GM23338 (cell line): Measurements from ENCODE around the gene CELF4. TPM values are rescaled to one million over a fixed set of nuclear protein-coding genes. Genes with fewer than 3 reads are reported as not detected.

ENCODE experiments used
- ATAC-seq: fragments of 200-7000 bp; cut with Tn5 transposase; 3 replicates; pipeline ENCODE4 v1.9.1; 2020
- DNase-seq: peaks from one replicate; pipeline ENCODE4 v3.0.0-alpha.2; 2015; ENCODE audit warnings: low spot score
- H2AFZ ChIP-seq: fragments of 200-600 bp; sonication (generic); 2 replicates; pipeline ENCODE4 v1.8.0; 2016; ENCODE audit warnings: antibody characterized with exemption, mild to moderate bottlenecking, moderate library complexity
- H3F3A ChIP-seq: fragments of 200-600 bp; sonication (generic); replicated peaks from 2 replicates; pipeline ENCODE4 v1.8.0; 2017; ENCODE audit warnings: antibody characterized with exemption, mixed run types, low read depth
- H3K27ac ChIP-seq: fragments of 200-600 bp; sonication (generic); 2 replicates; pipeline ENCODE4 v1.6.1; 2016; ENCODE audit warnings: low read depth
- H3K27me3 ChIP-seq: fragments of 200-600 bp; sonication (generic); 2 replicates; pipeline ENCODE4 v1.8.0; 2016; ENCODE audit warnings: mild to moderate bottlenecking, mixed run types, moderate library complexity; ENCODE audit not compliant: insufficient read depth
- H3K36me3 ChIP-seq: fragments of 200-600 bp; sonication (generic); 2 replicates; pipeline ENCODE4 v1.8.0; 2016; ENCODE audit warnings: mild to moderate bottlenecking; ENCODE audit not compliant: insufficient read depth
- H3K4me1 ChIP-seq: fragments of 200-600 bp; sonication (generic); 2 replicates; pipeline ENCODE4 v1.8.0; 2016; ENCODE audit warnings: mild to moderate bottlenecking, moderate library complexity; ENCODE audit not compliant: insufficient read depth
- H3K4me2 ChIP-seq: fragments of 200-600 bp; sonication (generic); 2 replicates; pipeline ENCODE4 v1.7.1; 2017; ENCODE audit warnings: mixed run types
- H3K4me3 ChIP-seq: fragments of 200-600 bp; sonication (generic); 2 replicates; pipeline ENCODE4 v1.6.1; 2016; ENCODE audit warnings: mixed run types
- H3K79me2 ChIP-seq: fragments of 200-600 bp; sonication (generic); replicated peaks from 2 replicates; pipeline ENCODE4 v1.8.0; 2017; ENCODE audit warnings: mild to moderate bottlenecking; ENCODE audit not compliant: insufficient read depth
- H3K9me2 ChIP-seq: fragments of 200-600 bp; sonication (generic); 2 replicates; pipeline ENCODE4 v1.8.0; 2017; ENCODE audit not compliant: insufficient read depth
- H4K20me1 ChIP-seq: fragments of 200-600 bp; sonication (generic); replicated peaks from 2 replicates; pipeline ENCODE4 v1.8.0; 2017; ENCODE audit warnings: mild to moderate bottlenecking; ENCODE audit not compliant: insufficient read depth
- H3K27ac Mint-ChIP-seq: 2 replicates; pipeline ENCODE4 v1.8.0; 2020; ENCODE audit warnings: inconsistent platforms, mild to moderate bottlenecking, moderate library complexity, mixed read lengths
- H3K27me3 Mint-ChIP-seq: 3 replicates; pipeline ENCODE4 v1.8.0; 2022; ENCODE audit warnings: low read depth, mild to moderate bottlenecking, moderate library complexity, mixed read lengths, inconsistent platforms; ENCODE audit not compliant: insufficient read depth, poor library complexity
- H3K36me3 Mint-ChIP-seq: 3 replicates; pipeline ENCODE4 v1.8.0; 2021; ENCODE audit warnings: low read depth, mild to moderate bottlenecking, inconsistent platforms, moderate library complexity, mixed read lengths
- H3K4me1 Mint-ChIP-seq: 3 replicates; pipeline ENCODE4 v1.8.0; 2020; ENCODE audit warnings: mild to moderate bottlenecking, inconsistent platforms, mixed read lengths
- H3K4me3 Mint-ChIP-seq: 3 replicates; pipeline ENCODE4 v1.8.0; 2021; ENCODE audit warnings: moderate library complexity, mild to moderate bottlenecking, inconsistent platforms, mixed read lengths
- H3K9me3 Mint-ChIP-seq: 3 replicates; pipeline ENCODE4 v1.8.0; 2020; ENCODE audit warnings: moderate library complexity, mild to moderate bottlenecking, inconsistent platforms, mixed read lengths
- CTCF ChIP-seq, 2 experiments: fragments of 200-600 bp in 1 of 2; sonication (generic) in 1 of 2; conservative IDR thresholded peaks; 2 replicates each; pipeline versions ENCODE4 v1.5.1 to v1.6.1; 2016 to 2017; ENCODE audit warnings: antibody characterized with exemption in 2 of 2, low read depth in 2 of 2, mild to moderate bottlenecking in 2 of 2, moderate library complexity in 1 of 2
- EZH2phosphoT487 ChIP-seq: fragments of 200-600 bp; sonication (generic); IDR thresholded peaks from one replicate; pipeline ENCODE4 v1.8.1; 2018; ENCODE audit warnings: antibody characterized with exemption; ENCODE audit not compliant: unreplicated experiment
- JUNB ChIP-seq: IDR thresholded peaks from one replicate; pipeline ENCODE4 v1.6.1; 2016; ENCODE audit warnings: antibody characterized with exemption; ENCODE audit not compliant: unreplicated experiment
- NANOG ChIP-seq: IDR thresholded peaks from 2 replicates; pipeline ENCODE4 v1.6.1; 2016; ENCODE audit warnings: antibody characterized with exemption, borderline replicate concordance
- STAT1 ChIP-seq: IDR thresholded peaks from one replicate; pipeline ENCODE4 v1.6.1; 2016; ENCODE audit warnings: antibody characterized with exemption; ENCODE audit not compliant: unreplicated experiment
- ZNF331 ChIP-seq: fragments of 250-450 bp; sonication (Bioruptor Pico); IDR thresholded peaks from 2 replicates; pipeline ENCODE4 v1.5.0; 2020; ENCODE audit warnings: low read depth, mild to moderate bottlenecking, moderate library complexity
- polyA plus RNA-seq: library from polyadenylated mRNA; unstranded; fragments of >200 nt; fragmentation: Nextera tagmentation; extraction: Ambion mirVana; gene quantifications from 2 replicates; pipeline ENCODE4 v1.2.1, GENCODE V29; 2016
- total RNA-seq: library from RNA; depleted of rRNA; stranded (reverse); fragments of >200 nt; shearing (Covaris generic); gene quantifications from 2 replicates; pipeline ENCODE4 v1.2.3, GENCODE V29; 2014
- TF ChIP-seq, protein P1 (sequence below): fragments of 250-450 bp; sonication (Bioruptor Pico); IDR thresholded peaks from 2 replicates; pipeline ENCODE4 v1.5.0; 2020; ENCODE audit warnings: mild to moderate bottlenecking, moderate library complexity

The CELF4 gene
- total and polyA plus RNA-seq, 2 experiments from 2014 or later: 2.6 to 6.7 TPM

- TF ChIP-seq, protein P1, sequence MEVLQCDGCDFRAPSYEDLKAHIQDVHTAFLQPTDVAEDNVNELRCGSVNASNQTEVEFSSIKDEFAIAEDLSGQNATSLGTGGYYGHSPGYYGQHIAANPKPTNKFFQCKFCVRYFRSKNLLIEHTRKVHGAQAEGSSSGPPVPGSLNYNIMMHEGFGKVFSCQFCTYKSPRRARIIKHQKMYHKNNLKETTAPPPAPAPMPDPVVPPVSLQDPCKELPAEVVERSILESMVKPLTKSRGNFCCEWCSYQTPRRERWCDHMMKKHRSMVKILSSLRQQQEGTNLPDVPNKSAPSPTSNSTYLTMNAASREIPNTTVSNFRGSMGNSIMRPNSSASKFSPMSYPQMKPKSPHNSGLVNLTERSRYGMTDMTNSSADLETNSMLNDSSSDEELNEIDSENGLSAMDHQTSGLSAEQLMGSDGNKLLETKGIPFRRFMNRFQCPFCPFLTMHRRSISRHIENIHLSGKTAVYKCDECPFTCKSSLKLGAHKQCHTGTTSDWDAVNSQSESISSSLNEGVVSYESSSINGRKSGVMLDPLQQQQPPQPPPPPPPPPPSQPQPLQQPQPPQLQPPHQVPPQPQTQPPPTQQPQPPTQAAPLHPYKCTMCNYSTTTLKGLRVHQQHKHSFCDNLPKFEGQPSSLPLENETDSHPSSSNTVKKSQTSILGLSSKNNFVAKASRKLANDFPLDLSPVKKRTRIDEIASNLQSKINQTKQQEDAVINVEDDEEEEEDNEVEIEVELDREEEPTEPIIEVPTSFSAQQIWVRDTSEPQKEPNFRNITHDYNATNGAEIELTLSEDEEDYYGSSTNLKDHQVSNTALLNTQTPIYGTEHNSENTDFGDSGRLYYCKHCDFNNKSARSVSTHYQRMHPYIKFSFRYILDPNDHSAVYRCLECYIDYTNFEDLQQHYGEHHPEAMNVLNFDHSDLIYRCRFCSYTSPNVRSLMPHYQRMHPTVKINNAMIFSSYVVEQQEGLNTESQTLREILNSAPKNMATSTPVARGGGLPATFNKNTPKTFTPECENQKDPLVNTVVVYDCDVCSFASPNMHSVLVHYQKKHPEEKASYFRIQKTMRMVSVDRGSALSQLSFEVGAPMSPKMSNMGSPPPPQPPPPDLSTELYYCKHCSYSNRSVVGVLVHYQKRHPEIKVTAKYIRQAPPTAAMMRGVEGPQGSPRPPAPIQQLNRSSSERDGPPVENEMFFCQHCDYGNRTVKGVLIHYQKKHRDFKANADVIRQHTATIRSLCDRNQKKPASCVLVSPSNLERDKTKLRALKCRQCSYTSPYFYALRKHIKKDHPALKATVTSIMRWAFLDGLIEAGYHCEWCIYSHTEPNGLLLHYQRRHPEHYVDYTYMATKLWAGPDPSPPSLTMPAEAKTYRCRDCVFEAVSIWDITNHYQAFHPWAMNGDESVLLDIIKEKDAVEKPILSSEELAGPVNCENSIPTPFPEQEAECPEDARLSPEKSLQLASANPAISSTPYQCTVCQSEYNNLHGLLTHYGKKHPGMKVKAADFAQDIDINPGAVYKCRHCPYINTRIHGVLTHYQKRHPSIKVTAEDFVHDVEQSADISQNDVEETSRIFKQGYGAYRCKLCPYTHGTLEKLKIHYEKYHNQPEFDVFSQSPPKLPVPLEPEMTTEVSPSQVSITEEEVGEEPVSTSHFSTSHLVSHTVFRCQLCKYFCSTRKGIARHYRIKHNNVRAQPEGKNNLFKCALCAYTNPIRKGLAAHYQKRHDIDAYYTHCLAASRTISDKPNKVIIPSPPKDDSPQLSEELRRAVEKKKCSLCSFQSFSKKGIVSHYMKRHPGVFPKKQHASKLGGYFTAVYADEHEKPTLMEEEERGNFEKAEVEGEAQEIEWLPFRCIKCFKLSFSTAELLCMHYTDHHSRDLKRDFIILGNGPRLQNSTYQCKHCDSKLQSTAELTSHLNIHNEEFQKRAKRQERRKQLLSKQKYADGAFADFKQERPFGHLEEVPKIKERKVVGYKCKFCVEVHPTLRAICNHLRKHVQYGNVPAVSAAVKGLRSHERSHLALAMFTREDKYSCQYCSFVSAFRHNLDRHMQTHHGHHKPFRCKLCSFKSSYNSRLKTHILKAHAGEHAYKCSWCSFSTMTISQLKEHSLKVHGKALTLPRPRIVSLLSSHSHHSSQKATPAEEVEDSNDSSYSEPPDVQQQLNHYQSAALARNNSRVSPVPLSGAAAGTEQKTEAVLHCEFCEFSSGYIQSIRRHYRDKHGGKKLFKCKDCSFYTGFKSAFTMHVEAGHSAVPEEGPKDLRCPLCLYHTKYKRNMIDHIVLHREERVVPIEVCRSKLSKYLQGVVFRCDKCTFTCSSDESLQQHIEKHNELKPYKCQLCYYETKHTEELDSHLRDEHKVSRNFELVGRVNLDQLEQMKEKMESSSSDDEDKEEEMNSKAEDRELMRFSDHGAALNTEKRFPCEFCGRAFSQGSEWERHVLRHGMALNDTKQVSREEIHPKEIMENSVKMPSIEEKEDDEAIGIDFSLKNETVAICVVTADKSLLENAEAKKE (CRISPR knock-in tag): no peak
- TF ChIP-seq STAT1 (no peak), CTCF (conservative IDR thresholded peaks at IDR 0.05; ENCODE audit: low read depth in 2 of 2) (no peak), ZNF331 (CRISPR knock-in tag) (no peak), EZH2phosphoT487 (no peak)
These were observed 262.6 kb downstream of the CELF4 start (continued) for GRCh38 chr18:37303009-37303408.

- H3K27ac Mint-ChIP-seq: no peak overlapping the region
- peaks cover 10% of the 10 kb centered on the region for H3K4me1 Mint-ChIP-seq
- TF ChIP-seq JUNB: no peak
- no peak for TF ChIP-seq NANOG
- TF ChIP-seq, protein P1 (CRISPR knock-in tag): no peak
These were observed 263.1 kb downstream of the CELF4 start for GRCh38 chr18:37302519-37302918.

More at GRCh38 chr18:37302519-37302918, 263.1 kb downstream of the CELF4 start:
- Mint-ChIP-seq H3K36me3 (no peaks in the 10 kb centered on the region), H3K27me3 (peaks cover 13% of the 10 kb centered on the region), H3K9me3 (no peaks in the 10 kb centered on the region), H3K4me3 (no peak overlapping the region)
- no peak for DNase-seq
- no peak overlapping the region for H3K4me3 ChIP-seq
- no peak for ATAC-seq
- H4K20me1 ChIP-seq: no peaks in the 10 kb centered on the region
- no peaks in the 10 kb centered on the region for H3K9me2 ChIP-seq
- H3K4me1 ChIP-seq: no peaks in the 10 kb centered on the region
- no peaks in the 10 kb centered on the region for H3K36me3 ChIP-seq
- no peaks in the 10 kb centered on the region for H3F3A ChIP-seq
- no peak overlapping the region for H2AFZ ChIP-seq
- no peaks in the 10 kb centered on the region for H3K27me3 ChIP-seq
- no peaks in the 10 kb centered on the region for H3K79me2 ChIP-seq
- H3K4me2 ChIP-seq: no peak overlapping the region
- H3K27ac ChIP-seq: no peak overlapping the region
